Upper lobe of left lung (tissue), 6 donors: ENCODE results near the gene SC5D. TPM values are rescaled to one million over a fixed set of nuclear protein-coding genes. Genes with fewer than 3 reads are reported as not detected.

Experiments used
- ATAC-seq, 2 donors: fragments of 200-7000 bp; cut with Tn5 transposase; one replicate each; pipeline ENCODE4 v1.9.1; 2022; ENCODE audit warnings: mild to moderate bottlenecking in 2 of 2, moderate library complexity in 2 of 2; ENCODE audit not compliant: low FRiP score in 2 of 2
- DNase-seq, 2 donors: peaks; one replicate each; pipeline ENCODE4 v3.0.0-alpha.2; 2019 to 2020
- H3K27ac ChIP-seq, 4 donors: fragments of 200-600 bp; sonication (generic); one replicate each; pipeline ENCODE4 v1.5.1; 2016 to 2019
- H3K27me3 ChIP-seq, 4 donors: fragments of 200-600 bp; sonication (generic); one replicate each; pipeline ENCODE4 v1.5.1; 2017 to 2019
- H3K36me3 ChIP-seq, 4 donors: fragments of 200-600 bp; sonication (generic); one replicate each; pipeline ENCODE4 v1.5.1; 2016 to 2019
- H3K4me1 ChIP-seq, 4 donors: fragments of 200-600 bp; sonication (generic); one replicate each; pipeline ENCODE4 v1.5.1; 2018 to 2019
- H3K4me3 ChIP-seq, 4 donors: fragments of 200-600 bp; sonication (generic); one replicate each; pipeline ENCODE4 v1.5.1; 2017 to 2019; ENCODE audit warnings: mild to moderate bottlenecking in 2 of 4, moderate library complexity in 1 of 4
- H3K9me3 ChIP-seq, 4 donors: fragments of 200-600 bp; sonication (generic); one replicate each; pipeline ENCODE4 v1.5.1; 2018 to 2019
- CTCF ChIP-seq, 6 experiments: fragments of 450-650 bp in 4 of 6; fragments of 200-600 bp in 2 of 6; sonication (generic) in 2 of 6; IDR thresholded peaks; one replicate each; pipeline ENCODE4 v1.5.1; 2016 to 2019; ENCODE audit warnings: antibody characterized with exemption in 6 of 6
- EP300 ChIP-seq, 4 donors: sonication (generic); formaldehyde crosslinking; IDR thresholded peaks; one replicate each; pipeline ENCODE4 v1.5.1; 2017; ENCODE audit warnings: antibody characterized with exemption in 4 of 4, control low read depth in 2 of 4
- POLR2A ChIP-seq, 4 donors: fragments of 450-650 bp; IDR thresholded peaks; one replicate each; pipeline ENCODE4 v1.5.1; 2016 to 2017; ENCODE audit warnings: antibody characterized with exemption in 4 of 4, mild to moderate bottlenecking in 2 of 4
- POLR2AphosphoS5 ChIP-seq, 2 donors: sonication (generic); formaldehyde crosslinking; IDR thresholded peaks; one replicate each; pipeline ENCODE4 v1.5.1; 2017; ENCODE audit warnings: antibody characterized with exemption in 2 of 2
- WGBS, 2 donors: methylation state at CpG; one replicate each; pipeline ENCODE4 v1.1.5; 2017 to 2018; 5-methylcytosine and 5-hydroxymethylcytosine counted together
- total RNA-seq, 6 donors: library from RNA; depleted of rRNA in 4 of 6; stranded (reverse); fragments of >200 nt in 4 of 6; gene quantifications; one replicate each; pipeline versions ENCODE4 v1.1.0 to v1.2.1, GENCODE V29; 2016 to 2021
- donor health status: DM: no; HTN: no; CAD: no; lungs with moderate emphysema.
- donor health status: DM: no; HTN: yes; CAD: no; lungs with severe emphysema.

Gene SC5D
- total RNA-seq, 6 donors from 2014 or later = 9.4 to 79.9 (median 48.8) TPM

GRCh38 chr11:121248496-121248895 is 44.1 kb upstream of the SC5D start:
- Histone ChIP-seq H3K9me3 (no peaks in the 10 kb centered on the region), H3K4me1 (peaks cover 0 to 4% (median under 1%) of the 10 kb centered on the region in 4 donors), H3K27ac (no peak overlapping the region), H3K36me3 (no peaks in the 10 kb centered on the region), H3K27me3 (no peaks in the 10 kb centered on the region), H3K4me3 (no peak overlapping the region)
- TF ChIP-seq POLR2A (IDR thresholded peaks at IDR 0.05) (no peak), EP300 (IDR thresholded peaks at IDR 0.05) (no peak), CTCF (IDR thresholded peaks at IDR 0.05) (no peak), POLR2AphosphoS5 (IDR thresholded peaks at IDR 0.05) (no peak)
- DNase-seq (no peak), ATAC-seq (peak in 1 of 2 donors; percentile 58)
- WGBS, 2 donors = 70 to 75% methylated on average over 4 of the region's 4 CpGs

GRCh38 chr11:121249039-121249663 is 43.4 kb upstream of the SC5D start:
- H3K4me1 ChIP-seq = peaks cover 0 to 4% (median 2%) of the 10 kb centered on the region in 4 donors
- TF ChIP-seq CTCF (IDR thresholded peaks at IDR 0.05) (peak; percentile 47 to 78 (median 73)), EP300 (IDR thresholded peaks at IDR 0.05) (no peak)
- no peak overlapping the region for H3K4me3 ChIP-seq
- ATAC-seq = peak in 1 of 2 donors; percentile 87
- H3K27me3 ChIP-seq = no peaks in the 10 kb centered on the region
- WGBS, 2 donors = 32 to 33% methylated on average over 7 of the region's 7 CpGs
- no peaks in the 10 kb centered on the region for H3K36me3 ChIP-seq
- no peaks in the 10 kb centered on the region for H3K9me3 ChIP-seq
- H3K27ac ChIP-seq = no peak overlapping the region
- peak in 1 of 2 donors; percentile 37 for DNase-seq

GRCh38 chr11:121250843-121251242 is 41.7 kb upstream of the SC5D start:
- Histone ChIP-seq H3K4me3 (no peak overlapping the region), H3K27me3 (no peaks in the 10 kb centered on the region), H3K27ac (no peak overlapping the region), H3K9me3 (no peaks in the 10 kb centered on the region), H3K36me3 (no peaks in the 10 kb centered on the region), H3K4me1 (peaks cover 0 to 4% (median 2%) of the 10 kb centered on the region in 4 donors)
- DNase-seq (no peak), ATAC-seq (no peak)
- WGBS, 2 donors = 73 to 84% methylated on average over 4 of the region's 4 CpGs
- TF ChIP-seq EP300 (IDR thresholded peaks at IDR 0.05) = no peak
- no peak for TF ChIP-seq POLR2AphosphoS5 (IDR thresholded peaks at IDR 0.05)
- TF ChIP-seq CTCF (IDR thresholded peaks at IDR 0.05) = no peak
- TF ChIP-seq POLR2A (IDR thresholded peaks at IDR 0.05) = no peak

- DNase-seq = peak in 1 of 2 donors; percentile 69
- no peak overlapping the region for H3K27ac ChIP-seq
- H3K4me1 ChIP-seq = peaks cover 0 to 4% (median 2%) of the 10 kb centered on the region in 4 donors
- H3K4me3 ChIP-seq = no peak overlapping the region
- no peaks in the 10 kb centered on the region for H3K36me3 ChIP-seq
- H3K27me3 ChIP-seq = no peaks in the 10 kb centered on the region
- H3K9me3 ChIP-seq = no peaks in the 10 kb centered on the region
- TF ChIP-seq POLR2A (IDR thresholded peaks at IDR 0.05) (no peak), POLR2AphosphoS5 (IDR thresholded peaks at IDR 0.05) (peak; percentile 72 to 78), EP300 (IDR thresholded peaks at IDR 0.05) (peak in 3 of 4 donors; percentile 44 to 98 (median 61))
- ATAC-seq = peak in 1 of 2 donors; percentile 30
Measured at GRCh38 chr11:121253951-121254350, 38.6 kb upstream of the SC5D start.

GRCh38 chr11:121254756-121255155 is 37.8 kb upstream of the SC5D start:
- ATAC-seq (no peak), DNase-seq (no peak)
- TF ChIP-seq POLR2A (IDR thresholded peaks at IDR 0.05) = no peak
- TF ChIP-seq POLR2AphosphoS5 (IDR thresholded peaks at IDR 0.05) = no peak
- no peak for TF ChIP-seq CTCF (IDR thresholded peaks at IDR 0.05)
- TF ChIP-seq EP300 (IDR thresholded peaks at IDR 0.05) = no peak
- Histone ChIP-seq H3K4me3 (no peak overlapping the region), H3K27ac (no peak overlapping the region), H3K4me1 (peaks cover 0 to 4% (median 0%) of the 10 kb centered on the region in 4 donors), H3K9me3 (no peaks in the 10 kb centered on the region), H3K36me3 (no peaks in the 10 kb centered on the region), H3K27me3 (no peaks in the 10 kb centered on the region)
